Mesodermal cell (in vitro differentiated cells): Measurements from ENCODE around the gene NPM3.
A peak's percentile ranks its signal among the peaks of the same experiment; 100 is the strongest.

Experiments
- H3K27ac ChIP-seq: 2 replicates; pipeline ENCODE4 v1.7.0; 2013; ENCODE audit warnings: mild to moderate bottlenecking, low read depth, low read length, moderate library complexity; ENCODE audit not compliant: severe bottlenecking
- H3K36me3 ChIP-seq: 2 replicates; pipeline ENCODE4 v1.7.1; 2013; ENCODE audit warnings: mild to moderate bottlenecking, low read length, moderate library complexity; ENCODE audit not compliant: control insufficient read depth, insufficient read depth
- H3K4me1 ChIP-seq: one replicate; pipeline ENCODE4 v1.7.1; 2013; ENCODE audit warnings: mild to moderate bottlenecking, low read length; ENCODE audit not compliant: insufficient read depth, control insufficient read depth, poor library complexity, severe bottlenecking
- H3K4me3 ChIP-seq: 2 replicates; pipeline ENCODE4 v1.7.0; 2013; ENCODE audit warnings: low read length, control low read depth, mild to moderate bottlenecking; ENCODE audit not compliant: insufficient read depth, poor library complexity, severe bottlenecking; ENCODE audit errors: extremely low read depth
- H3K9me3 ChIP-seq: 2 replicates; pipeline ENCODE4 v1.7.1; 2013; ENCODE audit warnings: mild to moderate bottlenecking, low read length, moderate library complexity; ENCODE audit not compliant: control insufficient read depth
- WGBS, 2 experiments: methylation state at CpG; one replicate each; pipeline ENCODE4 v1.1.5; 2013; ENCODE audit warnings: missing lambda C conversion rate in 2 of 2; ENCODE audit not compliant: insufficient coverage in 2 of 2; 5-methylcytosine and 5-hydroxymethylcytosine counted together

The NPM3 gene

DNA sequence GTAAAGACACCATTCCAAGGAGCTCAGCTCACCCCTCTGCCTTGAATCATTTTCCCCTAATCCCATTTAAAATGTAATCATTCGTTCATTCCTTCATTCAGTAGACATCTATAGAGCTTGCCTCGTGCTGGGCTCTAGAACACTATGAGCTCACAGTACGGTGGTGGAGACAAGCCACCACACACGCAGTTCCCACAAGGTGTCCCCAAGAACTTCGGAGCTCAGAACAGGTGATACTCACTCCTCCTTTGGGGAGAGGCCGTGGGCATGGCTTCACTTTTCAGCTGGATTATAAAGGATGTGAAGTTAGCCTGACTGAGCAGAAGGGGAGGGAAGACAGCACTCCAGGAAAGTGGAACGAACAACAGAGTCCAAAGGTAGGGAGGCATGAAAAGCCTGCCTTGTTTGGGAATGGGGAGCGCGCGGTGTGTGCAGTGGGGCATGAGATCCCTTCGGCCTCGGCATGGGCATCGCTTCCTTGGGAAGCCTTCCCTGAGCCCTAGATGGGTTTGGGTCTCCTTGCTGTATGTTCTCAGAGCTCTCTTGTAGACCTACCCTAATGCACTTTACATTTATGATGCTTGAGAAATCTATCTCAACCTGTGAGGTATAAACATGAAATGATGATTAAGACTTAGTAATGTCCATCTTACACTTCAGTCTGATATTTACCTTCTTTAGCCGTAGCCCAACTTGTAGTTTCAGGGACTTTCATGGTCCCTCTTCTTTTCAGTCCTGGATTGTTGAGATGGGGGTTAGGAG, 35.8 kb upstream of the NPM3 start:
- H3K27ac ChIP-seq = peak overlapping the region; percentile 99
- no peaks in the 10 kb centered on the region for H3K9me3 ChIP-seq
- H3K4me3 ChIP-seq = peak overlapping the region; percentile 96
- 23 to 25% methylated on average over 11 to 13 of the region's 14 CpGs for WGBS, 2 experiments
- peaks cover 11% of the 10 kb centered on the region for H3K4me1 ChIP-seq
- H3K36me3 ChIP-seq = peaks cover 3% of the 10 kb centered on the region

DNA sequence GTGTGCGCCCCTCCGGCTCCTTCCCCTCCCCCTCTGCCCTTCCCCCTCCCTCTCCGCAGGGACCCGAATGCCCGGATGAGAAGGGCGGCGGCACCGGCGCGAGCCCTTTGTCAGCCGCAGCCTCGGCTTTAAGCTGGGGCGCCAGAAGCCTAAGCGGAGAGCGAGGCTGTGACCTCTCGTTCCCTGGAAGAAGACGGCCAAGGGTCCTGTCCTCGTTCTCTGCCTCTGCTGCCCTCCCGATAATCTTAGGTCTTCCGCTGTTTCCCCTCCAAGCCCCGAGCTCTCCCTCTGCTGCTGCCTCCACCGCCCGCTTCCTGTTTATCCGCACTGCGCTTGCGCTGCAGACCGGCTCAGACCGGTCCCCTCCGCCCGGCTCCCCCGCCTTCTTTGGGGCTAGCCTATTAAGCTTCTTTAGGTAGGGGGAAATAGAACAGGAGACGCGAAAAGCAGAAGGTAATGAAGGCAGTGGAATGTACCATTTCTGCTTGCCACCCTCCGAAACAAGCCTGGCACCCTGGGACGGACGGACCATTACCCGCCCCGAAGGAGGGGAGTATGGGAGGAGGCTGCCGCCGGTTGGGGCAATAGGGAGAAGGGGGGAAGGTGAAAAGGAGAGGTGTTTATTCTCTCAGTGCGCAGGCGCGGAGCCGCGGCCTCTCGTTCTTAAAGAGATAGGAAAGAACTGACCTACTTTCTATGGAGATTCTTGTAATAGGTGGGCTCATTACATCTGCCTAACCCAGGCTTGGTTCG, 35.0 kb upstream of the NPM3 start, which contains the start of gene OGA:
Gene OGA, minus strand, starts transcription at position 326 of the 753 bp plus-strand sequence. CDS start 422 bp downstream, outside the sequence.
- Histone ChIP-seq H3K36me3 (peaks cover 2% of the 10 kb centered on the region), H3K9me3 (no peaks in the 10 kb centered on the region), H3K4me3 (peak within 1 kb of the TSS; percentile 96), H3K27ac (peak within 1 kb of the TSS; percentile 99), H3K4me1 (peaks cover 11% of the 10 kb centered on the region)
- WGBS, 2 experiments = 0% methylated on average over 20 to 35 of the region's 47 CpGs

DNA sequence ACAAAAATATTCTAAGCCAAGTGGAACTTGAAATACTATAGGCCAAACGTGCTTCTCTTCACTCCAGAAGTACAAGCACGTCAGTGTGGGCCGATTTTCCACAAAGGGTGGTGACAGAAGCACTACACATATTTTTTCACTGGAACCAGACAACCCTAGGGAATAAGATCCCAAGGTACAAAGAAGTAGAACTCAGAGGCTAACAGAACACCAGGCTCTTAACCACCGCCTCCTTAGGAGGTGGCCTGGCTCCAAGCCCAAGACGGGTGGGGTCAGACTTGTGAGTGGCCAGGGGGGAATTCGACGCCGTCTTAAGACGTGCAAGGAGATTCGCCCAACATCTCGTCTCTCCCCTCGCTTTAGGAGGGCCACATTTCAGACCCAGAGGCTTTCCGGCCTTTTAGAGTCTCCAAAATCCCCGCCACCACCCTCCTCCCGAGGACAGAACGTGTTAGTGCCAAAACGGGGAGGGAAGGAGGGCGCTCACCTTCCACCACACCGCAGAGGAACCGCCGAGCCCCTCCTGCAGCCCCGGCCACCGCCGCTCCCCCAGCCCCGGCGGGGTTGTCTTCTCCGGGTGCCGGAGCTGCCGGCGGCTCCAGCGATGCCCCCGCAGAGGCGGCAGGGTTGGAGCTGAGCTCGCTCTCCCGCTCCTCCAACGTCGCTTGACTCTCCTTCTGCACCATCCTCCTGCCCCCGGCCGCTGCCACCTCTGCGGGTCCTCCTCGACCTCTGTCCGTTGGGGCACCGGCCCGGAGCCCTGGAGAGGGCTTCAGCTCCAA, 34.3 kb upstream of the NPM3 start:
- Histone ChIP-seq H3K27ac (peak overlapping the region; percentile 99), H3K4me1 (peaks cover 12% of the 10 kb centered on the region), H3K36me3 (peaks cover 10% of the 10 kb centered on the region), H3K9me3 (no peaks in the 10 kb centered on the region), H3K4me3 (peak overlapping the region; percentile 96)
- 0 to 1% methylated on average over 18 to 27 of the region's 44 CpGs for WGBS, 2 experiments

DNA sequence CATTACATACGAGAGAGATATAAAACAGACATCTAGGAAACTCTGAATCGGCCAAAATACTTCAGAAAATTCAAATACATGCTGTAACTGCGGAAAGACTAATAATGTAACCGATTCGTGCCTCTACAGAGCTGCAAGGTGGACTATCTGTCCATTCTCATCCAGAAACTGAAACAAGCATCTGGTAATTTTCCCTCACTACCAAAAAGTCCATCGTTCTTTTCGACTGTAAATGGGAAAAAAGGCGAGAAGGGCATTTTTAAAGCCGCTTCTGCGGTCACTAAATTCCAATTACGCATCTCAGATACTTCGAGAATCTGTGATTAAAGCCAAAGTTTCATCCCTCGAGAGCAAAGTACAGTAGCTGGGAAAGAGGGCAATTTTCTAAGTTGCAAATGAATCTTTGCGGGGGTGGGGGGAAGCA, 33.7 kb upstream of the NPM3 start:
- Histone ChIP-seq H3K4me3 (peak overlapping the region; percentile 96), H3K4me1 (peaks cover 18% of the 10 kb centered on the region), H3K9me3 (no peaks in the 10 kb centered on the region), H3K36me3 (peaks cover 16% of the 10 kb centered on the region), H3K27ac (no peak overlapping the region)
- WGBS, 2 experiments = 0% methylated on average over 5 to 12 of the region's 14 CpGs

DNA sequence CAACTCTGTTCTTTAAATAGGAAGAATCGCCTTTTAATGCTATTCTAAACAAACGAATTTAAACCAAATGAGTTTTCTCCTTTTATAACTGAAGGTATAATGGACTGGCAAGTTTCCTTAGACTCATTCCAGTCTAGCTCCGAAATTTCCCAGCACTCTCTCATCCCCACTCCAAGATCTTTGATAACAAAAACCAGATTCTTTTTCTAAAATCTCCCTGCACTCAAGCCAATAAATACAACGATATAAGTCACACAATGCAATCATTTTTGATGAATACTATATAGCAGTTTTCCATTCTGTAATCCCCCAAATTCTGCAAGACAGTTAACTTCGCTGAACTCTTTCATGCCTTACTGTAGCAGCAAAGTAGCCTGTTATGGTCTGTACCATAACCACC, 33.1 kb upstream of the NPM3 start:
- H3K9me3 ChIP-seq = no peaks in the 10 kb centered on the region
- peaks cover 21% of the 10 kb centered on the region for H3K4me1 ChIP-seq
- peak overlapping the region; percentile 96 for H3K4me3 ChIP-seq
- WGBS, 2 experiments = 0% methylated on average over 2 of the region's 5 CpGs
- H3K27ac ChIP-seq = no peak overlapping the region
- H3K36me3 ChIP-seq = peaks cover 20% of the 10 kb centered on the region

DNA sequence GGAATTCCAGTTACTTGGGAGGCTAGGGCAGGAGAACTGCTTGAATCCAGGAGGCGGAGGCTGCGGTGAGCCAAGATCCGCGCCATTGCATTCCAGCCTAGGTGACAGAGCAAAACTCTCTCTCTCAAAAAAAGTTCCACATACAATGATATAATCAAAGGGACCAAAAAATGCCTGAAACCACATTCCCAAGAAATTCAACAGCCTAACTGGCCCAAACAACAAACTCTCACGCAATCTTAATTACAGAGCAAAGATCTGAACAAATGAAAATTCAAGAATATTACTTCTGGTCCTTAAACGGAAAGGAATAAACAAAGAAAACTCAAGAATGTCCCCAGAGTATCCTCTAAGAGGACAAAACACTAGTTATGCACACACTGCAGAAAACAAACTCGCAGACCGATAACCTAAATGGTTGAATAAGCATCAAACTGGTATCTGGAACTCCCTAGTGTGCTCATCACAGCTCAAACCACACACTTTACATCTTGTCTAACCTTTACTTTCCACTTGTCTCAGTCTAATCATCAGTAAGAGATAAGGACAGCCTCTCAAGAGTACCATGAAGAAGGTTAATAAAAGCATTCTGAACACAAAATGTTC, 31.3 kb upstream of the NPM3 start:
- H3K9me3 ChIP-seq = no peaks in the 10 kb centered on the region
- H3K4me1 ChIP-seq = peaks cover 21% of the 10 kb centered on the region
- no peak overlapping the region for H3K27ac ChIP-seq
- WGBS, 2 experiments = 91 to 92% methylated on average over 8 of the region's 8 CpGs
- H3K36me3 ChIP-seq = peaks cover 38% of the 10 kb centered on the region
- H3K4me3 ChIP-seq = peak overlapping the region; percentile 96

DNA sequence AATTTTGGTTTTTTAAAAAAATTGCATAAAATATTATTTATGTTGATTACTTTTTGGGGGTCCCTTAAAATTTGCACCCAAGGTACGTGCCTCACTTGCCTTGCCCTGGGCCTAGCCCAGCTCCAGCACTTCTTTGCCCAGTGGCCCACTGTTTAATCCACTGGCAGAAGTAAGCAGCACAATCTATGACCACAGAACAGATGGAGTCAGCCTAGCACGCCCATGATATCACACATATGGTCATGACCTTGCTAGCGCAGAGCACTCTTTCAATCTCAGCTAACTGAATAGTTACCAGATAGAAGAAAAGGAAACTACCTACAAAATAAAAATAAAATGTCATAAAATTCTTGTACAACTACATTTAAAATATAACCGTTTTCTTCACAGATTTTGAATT, 29.4 kb upstream of the NPM3 start:
- 100% methylated on average over 1 of the region's 4 CpGs for WGBS, 2 experiments
- H3K4me1 ChIP-seq = peaks cover 16% of the 10 kb centered on the region
- peaks cover 57% of the 10 kb centered on the region for H3K36me3 ChIP-seq
- no peaks in the 10 kb centered on the region for H3K9me3 ChIP-seq
- no peak overlapping the region for H3K4me3 ChIP-seq
- H3K27ac ChIP-seq = no peak overlapping the region

DNA sequence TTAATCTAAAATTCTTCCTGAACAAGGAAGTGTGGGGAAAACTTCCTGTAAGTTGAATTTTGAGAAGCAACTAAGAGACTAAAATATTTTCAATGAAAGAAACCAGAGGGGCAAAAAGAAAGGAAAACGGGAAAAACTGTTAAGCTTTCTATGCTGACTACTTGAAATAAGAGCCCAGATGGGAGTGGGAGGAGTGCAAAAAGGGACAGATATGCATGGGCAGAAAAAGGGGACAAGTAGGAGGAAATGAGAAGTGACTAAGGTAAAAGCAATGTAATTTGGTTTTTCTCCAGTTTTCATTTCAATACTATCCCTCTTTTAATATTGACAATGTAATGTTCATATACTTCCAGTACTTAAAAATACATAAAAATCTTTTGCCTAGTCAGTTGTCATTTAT, 23.9 kb upstream of the NPM3 start:
- WGBS, 2 experiments = 83 to 100% methylated on average over 1 of the region's 1 CpG
- no peaks in the 10 kb centered on the region for H3K9me3 ChIP-seq
- peaks cover 97% of the 10 kb centered on the region for H3K36me3 ChIP-seq
- H3K4me1 ChIP-seq = peaks cover 5% of the 10 kb centered on the region
- H3K27ac ChIP-seq = no peak overlapping the region
- H3K4me3 ChIP-seq = no peak overlapping the region

DNA sequence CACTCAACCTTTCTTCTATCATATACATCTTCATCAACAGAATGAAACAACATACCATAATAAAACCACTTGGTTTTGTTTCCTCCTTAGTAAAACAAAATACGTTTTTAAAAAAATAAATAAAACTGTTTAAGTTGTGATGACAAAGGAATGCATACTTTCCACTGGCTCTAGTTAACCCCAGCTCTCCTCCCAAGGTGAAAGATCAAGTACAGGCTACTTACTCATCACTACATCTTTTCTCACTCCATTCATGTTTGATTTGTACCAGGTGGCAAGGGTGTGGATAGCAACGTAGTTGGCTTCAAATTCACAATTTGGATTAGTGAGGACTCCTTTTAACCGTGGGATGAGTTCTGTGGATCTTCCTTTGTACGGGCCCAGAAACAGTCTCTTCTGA, 20.3 kb upstream of the NPM3 start:
- Histone ChIP-seq H3K4me1 (no peaks in the 10 kb centered on the region), H3K27ac (no peak overlapping the region), H3K9me3 (no peaks in the 10 kb centered on the region), H3K4me3 (no peak overlapping the region), H3K36me3 (peaks cover 97% of the 10 kb centered on the region)
- WGBS, 2 experiments = 94% methylated on average over 2 to 3 of the region's 4 CpGs

DNA sequence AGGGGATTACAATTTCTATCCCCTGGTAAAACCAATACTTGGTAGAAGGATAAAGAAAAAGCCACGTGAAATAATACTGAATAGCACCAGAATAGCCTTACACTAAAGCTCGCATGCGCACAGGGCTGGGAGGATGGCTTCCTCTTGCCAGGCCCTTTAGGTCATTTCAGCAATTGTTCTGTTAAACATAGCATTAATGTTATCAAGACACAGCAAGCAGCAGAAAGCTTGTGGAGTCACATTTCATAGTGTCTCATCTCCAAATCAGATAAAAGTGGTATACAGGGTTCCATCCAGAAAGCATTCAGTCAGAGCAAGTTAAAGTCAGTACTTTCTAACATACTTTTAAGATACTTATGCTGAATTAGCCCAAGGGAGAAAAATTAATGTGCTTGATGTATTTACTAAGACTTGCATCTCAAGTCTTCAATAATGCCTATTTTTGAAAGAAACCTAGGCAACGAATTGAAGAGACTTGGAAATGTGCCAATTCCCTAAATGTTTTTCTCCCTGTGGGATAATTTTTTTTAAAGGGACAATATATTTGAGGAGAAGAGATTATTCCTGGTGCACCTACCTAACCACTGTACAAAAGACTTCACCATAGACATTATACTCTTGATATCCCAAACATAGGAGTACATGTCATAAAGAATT, 14.3 kb upstream of the NPM3 start:
- Histone ChIP-seq H3K36me3 (peaks cover 97% of the 10 kb centered on the region), H3K9me3 (no peaks in the 10 kb centered on the region), H3K4me3 (no peak overlapping the region), H3K4me1 (no peaks in the 10 kb centered on the region), H3K27ac (no peak overlapping the region)
- 85 to 92% methylated on average over 2 of the region's 4 CpGs for WGBS, 2 experiments
